Measurements from ENCODE around the gene TET1.
"Not testable (repeated sequence)": the region's sequence is repeated elsewhere in the genome, so short reads cannot be mapped to it uniquely, and the experiment has no call there.

TET1 gene

GRCh38 chr10:68565658-68566057, 5.5 kb downstream of the TET1 start:
- DNase-seq: no peak

- no peak for DNase-seq
Observed at GRCh38 chr10:68566351-68566750, 6.2 kb downstream of the TET1 start.

DNA sequence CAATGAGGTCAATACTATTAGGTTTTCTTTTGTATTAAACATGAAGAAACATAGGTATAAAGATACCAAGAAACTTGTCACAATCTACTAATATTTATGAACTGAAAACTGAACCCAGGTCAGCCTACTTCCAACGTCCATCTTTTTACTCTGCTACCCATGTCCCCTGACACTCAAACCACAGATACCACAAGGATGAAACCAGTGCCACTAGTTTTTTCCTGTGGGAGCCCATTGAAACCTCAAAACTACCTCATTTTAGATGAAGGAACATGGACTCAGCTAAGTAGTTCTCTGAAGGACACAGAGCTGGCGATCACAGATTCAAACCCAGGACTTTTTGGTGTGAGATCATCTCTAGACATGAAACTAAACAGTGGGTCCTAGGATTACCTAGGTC, 6.8 kb downstream of the TET1 start:
- DNase-seq: no peak

DNA sequence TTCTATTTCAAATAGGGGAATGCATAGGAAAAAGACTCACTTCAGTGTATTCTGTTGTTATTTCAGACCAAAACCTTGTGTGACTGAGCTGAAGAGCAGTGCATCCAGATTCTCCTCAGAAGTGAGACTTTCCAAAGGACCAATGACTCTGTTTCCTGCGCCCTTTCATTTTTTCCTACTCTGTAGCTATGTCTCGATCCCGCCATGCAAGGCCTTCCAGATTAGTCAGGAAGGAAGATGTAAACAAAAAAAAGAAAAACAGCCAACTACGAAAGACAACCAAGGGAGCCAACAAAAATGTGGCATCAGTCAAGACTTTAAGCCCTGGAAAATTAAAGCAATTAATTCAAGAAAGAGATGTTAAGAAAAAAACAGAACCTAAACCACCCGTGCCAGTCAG, 12.0 kb downstream of the TET1 start:
- DNase-seq: no peak

DNA sequence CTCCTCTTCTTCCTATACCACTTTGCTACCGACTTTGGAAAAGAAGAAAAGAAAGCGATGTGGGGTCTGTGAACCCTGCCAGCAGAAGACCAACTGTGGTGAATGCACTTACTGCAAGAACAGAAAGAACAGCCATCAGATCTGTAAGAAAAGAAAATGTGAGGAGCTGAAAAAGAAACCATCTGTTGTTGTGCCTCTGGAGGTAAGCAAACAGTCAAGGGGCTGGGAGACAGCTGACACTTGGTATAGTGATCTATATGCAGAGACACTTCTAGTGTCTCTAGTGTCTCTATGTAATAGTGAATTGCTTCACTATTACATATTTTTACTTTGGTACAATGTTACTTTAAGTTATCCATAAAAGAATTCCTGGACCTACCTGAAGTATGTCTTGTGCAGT, 13.9 kb downstream of the TET1 start:
- no peak for DNase-seq

DNA sequence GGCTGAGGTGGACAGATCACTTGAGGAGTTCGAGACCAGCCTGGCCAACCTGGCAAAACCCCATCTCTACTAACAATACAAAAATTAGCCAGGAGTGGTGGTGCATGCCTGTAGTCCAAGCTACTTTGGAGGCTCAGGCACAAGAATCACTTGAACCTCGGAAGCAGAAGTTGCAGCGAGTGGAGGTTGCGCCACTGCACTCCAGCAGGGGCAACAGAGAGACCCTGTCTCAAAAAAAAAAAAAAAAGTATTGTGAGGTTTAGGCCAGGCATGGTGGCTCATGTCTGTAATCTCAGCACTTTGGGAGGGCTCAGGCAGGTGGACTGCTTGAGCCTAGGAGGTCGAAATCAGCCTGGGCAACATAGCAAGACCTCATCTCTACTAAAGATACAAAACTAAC, 16.0 kb downstream of the TET1 start:
- DNase-seq: no peak

GRCh38 chr10:68578974-68579373, 18.8 kb downstream of the TET1 start:
- no peak for DNase-seq

DNA sequence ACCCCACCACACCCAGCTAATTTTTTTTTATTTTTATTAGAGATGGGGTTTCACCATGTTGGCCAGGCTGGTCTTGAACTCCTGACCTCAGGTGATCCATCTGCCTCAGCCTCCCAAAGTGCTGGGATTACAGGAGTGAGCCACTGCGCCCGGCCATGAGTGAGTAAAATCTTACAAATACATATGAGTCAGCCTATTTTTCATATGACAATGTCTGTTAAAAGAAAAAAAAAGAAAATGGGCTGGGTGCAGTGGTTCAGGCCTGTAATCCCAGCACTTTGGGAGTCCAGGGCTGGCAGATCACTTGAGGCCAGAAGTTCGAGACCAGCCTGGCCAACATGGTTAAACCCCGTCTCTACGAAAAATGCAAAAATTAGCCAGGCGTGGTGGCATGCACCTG, 24.1 kb downstream of the TET1 start:
- DNase-seq: not testable (repeated sequence)

- DNase-seq: no peak
Observed at GRCh38 chr10:68586606-68587305, 26.6 kb downstream of the TET1 start.

DNA sequence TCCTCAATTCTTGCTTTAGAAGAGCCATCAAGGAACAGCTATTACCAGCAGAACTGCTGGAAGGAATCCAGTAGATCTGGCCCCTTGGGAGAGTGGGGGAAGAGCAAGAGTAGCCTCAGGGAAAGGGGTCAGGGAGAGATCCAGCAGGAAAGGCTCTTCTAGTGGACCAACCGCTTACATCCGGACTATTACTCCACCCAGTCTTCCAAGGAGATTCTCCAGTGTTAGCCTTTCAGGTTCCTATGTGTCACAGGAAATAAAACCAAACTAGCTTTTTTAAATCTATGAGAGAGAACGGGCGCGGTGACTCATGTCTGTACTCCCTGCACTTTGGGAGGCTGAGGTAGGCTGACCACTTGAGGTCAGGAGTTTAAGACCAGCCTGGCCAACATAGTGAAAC, 34.3 kb downstream of the TET1 start:
- no peak for DNase-seq

DNA sequence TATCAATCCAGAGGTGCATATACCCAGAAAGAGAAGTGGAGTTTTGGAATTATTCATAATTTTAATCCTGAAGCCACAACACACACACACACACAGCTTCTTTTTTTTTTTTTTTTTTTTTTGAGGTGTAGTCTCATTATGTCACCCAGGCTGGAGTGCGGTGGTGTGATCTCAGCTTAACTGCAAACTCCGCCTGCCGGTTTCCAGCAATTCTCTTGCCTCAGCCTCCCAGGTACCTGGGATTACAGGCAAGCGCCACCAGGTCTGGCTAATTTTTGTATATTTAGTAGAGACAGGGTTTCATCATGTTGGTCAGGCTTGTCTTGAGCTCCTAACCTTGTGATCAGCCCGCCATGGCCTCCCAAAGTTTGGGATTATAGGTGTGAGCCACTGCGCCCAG, 35.4 kb downstream of the TET1 start:
- no peak for DNase-seq

- no peak for DNase-seq
Observed at GRCh38 chr10:68597407-68597806, 37.3 kb downstream of the TET1 start.

DNA sequence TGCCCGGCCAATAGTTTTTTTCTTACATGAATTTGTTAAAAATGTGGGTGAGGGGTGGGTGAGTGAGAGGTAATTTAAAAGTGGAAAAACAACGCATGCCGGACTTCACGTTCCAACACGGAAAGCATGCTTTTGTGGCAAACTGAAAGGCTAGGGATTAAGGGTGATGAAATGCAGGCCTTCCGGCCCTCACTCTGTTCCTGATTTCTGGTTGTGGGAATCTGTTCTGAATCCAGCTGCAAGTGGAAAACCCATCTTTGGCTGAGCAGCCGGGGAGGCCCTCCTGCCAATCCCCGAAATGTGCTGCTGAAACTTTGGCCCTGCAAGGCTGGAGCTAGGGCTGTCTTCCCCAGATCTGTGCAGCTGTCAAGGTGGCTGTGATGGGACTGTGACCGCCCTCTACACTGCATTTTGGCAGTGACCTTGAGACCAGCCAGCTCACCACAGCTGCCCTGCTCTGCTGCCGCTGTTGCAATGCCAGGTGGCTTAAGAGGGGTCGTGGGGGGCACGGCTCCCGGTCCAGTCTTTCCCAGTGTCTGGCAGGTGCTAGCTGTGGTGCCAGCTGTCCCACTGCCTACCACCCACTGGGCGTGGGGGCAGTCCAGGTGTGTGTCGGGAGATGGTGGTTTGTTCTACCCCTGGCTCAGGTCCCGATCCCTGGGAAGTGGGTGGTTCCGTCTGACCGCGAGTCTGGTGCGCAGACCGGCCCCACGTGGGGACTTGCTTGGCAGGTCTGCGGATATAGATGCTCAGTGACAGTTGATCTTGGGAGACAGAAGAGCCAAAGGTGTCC, 39.0 kb downstream of the TET1 start:
- DNase-seq: peak; percentile 72

DNA sequence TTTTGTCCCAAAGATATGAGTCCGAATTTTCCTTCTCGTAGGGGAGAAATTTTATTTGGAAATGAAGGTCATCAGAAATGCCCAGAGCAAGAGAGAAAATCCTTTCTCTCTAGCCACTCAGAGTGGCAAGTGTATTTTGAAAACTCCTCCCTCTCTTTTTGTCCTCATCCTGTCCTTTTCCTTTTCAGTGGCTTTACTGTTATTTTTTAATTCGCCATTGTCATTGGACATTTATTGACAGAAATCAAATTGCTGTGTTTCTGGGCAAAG, 39.6 kb downstream of the TET1 start:
- no peak for DNase-seq

DNA sequence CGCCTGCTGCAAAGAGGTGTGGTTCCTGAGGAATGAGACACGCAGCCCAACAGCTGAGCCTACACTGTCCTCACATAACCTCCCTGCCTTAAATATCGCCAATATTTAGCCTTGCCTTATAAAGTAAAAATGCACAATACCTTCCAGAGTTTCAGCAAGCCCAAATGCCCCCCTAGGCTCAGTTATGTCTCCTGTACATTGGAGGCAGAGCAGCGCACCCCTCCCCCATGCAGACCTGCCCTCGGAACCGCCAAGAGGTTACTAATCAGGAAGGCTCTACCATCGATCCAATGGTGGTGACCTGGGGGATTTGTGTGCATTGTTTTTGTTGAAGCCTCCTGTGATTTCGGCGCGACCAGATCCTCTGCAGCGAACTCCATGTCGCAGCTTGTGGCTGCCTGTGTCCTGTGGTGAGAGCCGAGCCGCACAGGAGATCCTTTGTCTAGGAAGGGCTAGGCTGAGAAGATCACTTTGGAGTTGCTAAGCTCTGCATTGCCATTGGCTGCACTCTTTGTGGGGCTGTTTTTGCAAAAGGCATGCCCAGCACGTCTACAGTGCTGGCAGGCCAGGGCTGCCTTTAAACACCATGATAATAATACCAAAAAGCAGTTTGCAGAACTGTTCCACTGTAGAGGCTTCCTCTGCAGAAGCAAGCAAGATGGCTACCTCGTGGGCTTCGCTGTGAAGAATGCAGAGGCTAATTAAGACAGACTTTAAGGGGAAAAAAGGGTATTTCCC, 40.1 kb downstream of the TET1 start:
- peak; percentile 77 for DNase-seq

DNA sequence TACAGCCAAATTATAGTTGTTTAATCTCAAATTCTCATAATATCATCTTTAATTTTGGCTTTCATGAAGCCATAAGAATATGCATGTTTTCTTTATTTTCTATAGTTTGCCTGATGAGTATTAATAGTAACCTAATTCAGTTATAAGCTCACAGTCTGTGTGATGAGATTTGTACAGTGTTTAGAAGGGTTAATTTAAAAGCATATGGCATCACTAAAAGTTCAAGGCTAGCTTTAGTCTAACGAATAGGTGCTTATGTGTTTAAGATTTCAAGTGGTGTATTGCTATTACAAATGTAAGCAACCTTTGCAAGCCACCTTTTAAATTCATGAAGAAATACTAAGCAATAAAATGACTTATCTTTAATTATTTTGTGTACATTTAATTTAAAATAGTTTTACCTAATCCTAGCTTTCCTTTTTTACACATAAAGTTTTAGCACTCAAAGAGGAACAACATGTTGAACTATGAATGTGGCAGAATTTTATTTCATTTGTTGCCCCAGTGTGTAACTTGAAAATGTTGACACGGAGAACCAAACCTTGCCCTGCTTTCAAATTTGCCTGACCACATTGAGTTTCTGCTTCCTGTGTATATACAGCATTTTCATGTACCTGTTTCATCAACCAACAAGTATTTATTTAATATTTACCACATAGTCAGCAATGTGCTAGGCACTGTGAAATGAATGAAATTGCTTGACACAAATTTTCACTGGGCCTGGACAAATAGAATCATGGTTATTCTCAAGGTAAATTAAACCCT, 41.5 kb downstream of the TET1 start:
- no peak for DNase-seq

DNA sequence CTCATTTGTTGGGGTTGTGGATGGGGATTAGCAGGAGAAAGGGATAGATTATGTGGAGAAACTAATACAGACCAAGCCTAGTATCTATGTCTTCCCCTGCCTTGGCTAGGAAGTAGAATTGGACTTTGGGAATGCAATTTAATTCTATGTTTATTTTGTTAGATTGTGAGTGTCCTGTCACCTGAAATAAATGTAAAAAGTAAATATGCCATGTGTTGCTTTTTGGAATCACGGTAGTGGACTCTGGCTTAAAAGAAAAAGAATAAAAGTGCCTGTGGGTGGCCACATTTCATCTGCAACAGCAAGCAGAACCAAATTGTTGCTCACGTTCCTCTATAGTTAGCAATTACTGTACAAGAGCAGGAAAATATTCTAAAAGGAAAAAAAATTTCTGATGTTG, 42.3 kb downstream of the TET1 start:
- no peak for DNase-seq

GRCh38 chr10:68603766-68604165, 43.6 kb downstream of the TET1 start:
- no peak for DNase-seq

GRCh38 chr10:68604441-68604840, 44.3 kb downstream of the TET1 start:
- DNase-seq: no peak

GRCh38 chr10:68606918-68607317, 46.8 kb downstream of the TET1 start:
- no peak for DNase-seq

- not testable (repeated sequence) for DNase-seq
Observed at GRCh38 chr10:68610023-68610422, 49.9 kb downstream of the TET1 start.

GRCh38 chr10:68611227-68611626, 51.1 kb downstream of the TET1 start:
- no peak for DNase-seq

DNA sequence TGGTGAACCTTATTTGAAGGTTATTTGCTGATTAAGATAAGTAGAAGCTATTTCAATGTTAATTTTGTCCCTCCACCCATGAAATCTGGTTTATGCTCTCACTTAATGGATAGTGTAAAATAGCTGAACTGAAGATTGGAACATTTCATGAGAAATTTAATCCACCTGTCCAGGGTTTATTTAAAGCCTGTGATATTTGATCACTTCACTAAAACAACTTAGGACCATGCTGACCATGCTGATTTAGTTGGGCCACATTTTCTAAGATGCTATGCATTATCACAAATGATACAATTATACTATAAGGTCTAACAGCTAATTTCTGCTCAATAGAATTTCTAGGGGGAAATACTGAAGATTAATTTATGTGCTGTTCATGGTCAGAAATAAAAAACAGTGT, 53.8 kb downstream of the TET1 start:
- DNase-seq: not testable (repeated sequence)

All from NCI-H2029 (cell line).